Neuronal stem cell (in vitro differentiated cells): ENCODE measurements around the gene SDC1.
"Not testable (repeated sequence)": the region's sequence is repeated elsewhere in the genome, so short reads cannot be mapped to it uniquely, and the experiment has no call there.

Source experiments
- DNase-seq: peaks from one replicate; pipeline ENCODE4 v3.0.0-alpha.2; 2013; ENCODE audit warnings: low spot score
- H2AFZ ChIP-seq: one replicate; pipeline ENCODE4 v1.6.1; 2013; ENCODE audit warnings: mild to moderate bottlenecking, low read length, inconsistent platforms
- H2AK5ac ChIP-seq: 2 replicates; pipeline ENCODE4 v1.6.1; 2013; ENCODE audit warnings: low read depth, mild to moderate bottlenecking, inconsistent platforms, low read length, moderate library complexity, mixed read lengths
- H2BK120ac ChIP-seq: 2 replicates; pipeline ENCODE4 v1.6.1; 2013; ENCODE audit warnings: low read depth, mild to moderate bottlenecking, inconsistent platforms, low read length, moderate library complexity, mixed read lengths
- H2BK12ac ChIP-seq: one replicate; pipeline ENCODE4 v1.6.1; 2013; ENCODE audit warnings: low read length, inconsistent platforms
- H2BK15ac ChIP-seq: 2 replicates; pipeline ENCODE4 v1.6.1; 2013; ENCODE audit warnings: mild to moderate bottlenecking, low read length, inconsistent platforms, mixed read lengths
- H2BK5ac ChIP-seq: one replicate; pipeline ENCODE4 v1.6.1; 2013; ENCODE audit warnings: inconsistent platforms, mild to moderate bottlenecking, low read length, moderate library complexity
- H3K14ac ChIP-seq: one replicate; pipeline ENCODE4 v1.6.1; 2013; ENCODE audit warnings: low read length, inconsistent platforms
- H3K18ac ChIP-seq: 2 replicates; pipeline ENCODE4 v1.6.1; 2013; ENCODE audit warnings: low read length, inconsistent platforms
- H3K23ac ChIP-seq: 2 replicates; pipeline ENCODE4 v1.6.1; 2013; ENCODE audit warnings: low read depth, mild to moderate bottlenecking, mixed read lengths, low read length, inconsistent platforms; ENCODE audit not compliant: poor library complexity
- H3K27ac ChIP-seq: replicated peaks from 3 replicates; pipeline ENCODE4 v1.5.1; 2013; ENCODE audit warnings: low read length, inconsistent platforms
- H3K27me3 ChIP-seq, 3 experiments: 2 replicates each; pipeline ENCODE4 v1.6.1; 2013; ENCODE audit warnings: low read length in 3 of 3, mild to moderate bottlenecking in 2 of 3, inconsistent platforms in 1 of 3, low read depth in 1 of 3, mixed read lengths in 1 of 3, moderate library complexity in 1 of 3; ENCODE audit not compliant: control insufficient read depth in 3 of 3, insufficient read depth in 3 of 3
- H3K36me3 ChIP-seq, 2 donors: replicated peaks in 1 of 2; 2 replicates each; pipeline ENCODE4 v1.6.1; 2013; ENCODE audit warnings: low read length in 2 of 2; ENCODE audit not compliant: control insufficient read depth in 2 of 2, insufficient read depth in 2 of 2
- H3K4ac ChIP-seq: 2 replicates; pipeline ENCODE4 v1.6.1; 2013; ENCODE audit warnings: inconsistent platforms, mild to moderate bottlenecking, low read length, moderate library complexity
- H3K4me1 ChIP-seq, 2 donors: 1 replicate in 1 of 2; 2 replicates in 1 of 2; pipeline ENCODE4 v1.6.1; 2013; ENCODE audit warnings: low read length in 2 of 2, low read depth in 1 of 2; ENCODE audit not compliant: control insufficient read depth in 2 of 2, insufficient read depth in 1 of 2
- H3K4me2 ChIP-seq: one replicate; pipeline ENCODE4 v1.6.1; 2013; ENCODE audit warnings: mild to moderate bottlenecking, low read length, inconsistent platforms; ENCODE audit not compliant: insufficient read depth, poor library complexity, severe bottlenecking
- H3K4me3 ChIP-seq, 2 donors: 2 replicates each; pipeline ENCODE4 v1.5.1; 2013; ENCODE audit warnings: low read length in 2 of 2, mild to moderate bottlenecking in 2 of 2, inconsistent platforms in 1 of 2, moderate library complexity in 1 of 2
- H3K79me1 ChIP-seq: one replicate; pipeline ENCODE4 v1.6.1; 2013; ENCODE audit warnings: low read depth, mild to moderate bottlenecking, inconsistent platforms, low read length, moderate library complexity
- H3K9ac ChIP-seq: one replicate; pipeline ENCODE4 v1.6.1; 2013; ENCODE audit warnings: mild to moderate bottlenecking, low read depth, low read length, inconsistent platforms; ENCODE audit not compliant: poor library complexity
- H3K9me3 ChIP-seq, 2 donors: replicated peaks in 1 of 2; 2 replicates each; pipeline versions ENCODE3 to v1.6.1; 2013; ENCODE audit warnings: low read length in 2 of 2, mild to moderate bottlenecking in 2 of 2, inconsistent platforms in 1 of 2, low read depth in 1 of 2, mixed read lengths in 1 of 2, moderate library complexity in 1 of 2; ENCODE audit not compliant: control insufficient read depth in 2 of 2, insufficient read depth in 1 of 2
- H4K8ac ChIP-seq: one replicate; pipeline ENCODE4 v1.6.1; 2013; ENCODE audit warnings: low read depth, mild to moderate bottlenecking, inconsistent platforms, low read length, moderate library complexity
- H4K91ac ChIP-seq: one replicate; pipeline ENCODE4 v1.6.1; 2013; ENCODE audit warnings: low read length, low read depth, mild to moderate bottlenecking, inconsistent platforms; ENCODE audit not compliant: poor library complexity
- WGBS, 2 donors: extraction: QIAGEN DNeasy Blood & Tissue Kit; methylation state at CpG; one replicate each; pipeline ENCODE4 v1.1.7; 2013; ENCODE audit warnings: missing lambda C conversion rate in 2 of 2, mixed read lengths in 1 of 2; ENCODE audit not compliant: insufficient read length in 2 of 2, insufficient replicate concordance in 1 of 2; ENCODE audit errors: extremely low coverage in 2 of 2; 5-methylcytosine and 5-hydroxymethylcytosine counted together

SDC1 gene

GRCh38 chr2:20196657-20197161, 28.2 kb downstream of the SDC1 start:
- Histone ChIP-seq H3K79me1 (no peaks in the 10 kb centered on the region), H3K27ac (no peak overlapping the region), H4K91ac (no peak overlapping the region), H3K9ac (no peak overlapping the region), H3K9me3 (no peaks in the 10 kb centered on the region), H3K4ac (no peak overlapping the region), H3K4me3 (no peak overlapping the region), H2BK5ac (peak overlapping the region; percentile 48), H3K23ac (no peak overlapping the region), H2BK15ac (peak overlapping the region; percentile 95), H3K36me3 (peaks cover 10 to 12% of the 10 kb centered on the region in 2 donors), H3K27me3 (peaks cover 0 to 7% (median 0%) of the 10 kb centered on the region in 3 experiments), H3K4me1 (peaks cover 4 to 9% of the 10 kb centered on the region in 2 donors), H4K8ac (no peak overlapping the region), H2AFZ (peak overlapping the region; percentile 75), H2AK5ac (peak overlapping the region; percentile 48), H2BK120ac (no peak overlapping the region), H3K18ac (peak overlapping the region; percentile 68), H3K14ac (no peak overlapping the region), H3K4me2 (no peak overlapping the region), H2BK12ac (no peak overlapping the region)
- no peak for DNase-seq
- WGBS, 2 donors = no CpG with 5 or more reads among the region's 16 CpGs

GRCh38 chr2:20196053-20196656, 28.8 kb downstream of the SDC1 start:
- Histone ChIP-seq H3K4me1 (peaks cover 6 to 9% of the 10 kb centered on the region in 2 donors), H3K9ac (no peak overlapping the region), H2BK120ac (no peak overlapping the region), H4K8ac (no peak overlapping the region), H3K27me3 (peaks cover 0 to 7% (median 0%) of the 10 kb centered on the region in 3 experiments), H2BK12ac (no peak overlapping the region), H3K27ac (no peak overlapping the region), H2AK5ac (peak overlapping the region; percentile 48), H4K91ac (peak overlapping the region; percentile 82), H3K79me1 (no peaks in the 10 kb centered on the region), H3K4me2 (no peak overlapping the region), H3K4me3 (no peak overlapping the region), H3K4ac (no peak overlapping the region), H3K18ac (peak overlapping the region; percentile 60), H3K9me3 (no peaks in the 10 kb centered on the region), H2BK15ac (peak overlapping the region; percentile 95), H2BK5ac (peak overlapping the region; percentile 48), H2AFZ (no peak overlapping the region), H3K23ac (peak overlapping the region; percentile 71), H3K14ac (peak overlapping the region; percentile 60), H3K36me3 (peaks cover 5 to 6% of the 10 kb centered on the region in 2 donors)
- DNase-seq = no peak
- no CpG with 5 or more reads among the region's 7 CpGs for WGBS, 2 donors

- DNase-seq = no peak
- H2BK15ac ChIP-seq = peak overlapping the region; percentile 6
- no peak overlapping the region for H3K14ac ChIP-seq
- no peak overlapping the region for H2BK120ac ChIP-seq
- peaks cover 9 to 11% of the 10 kb centered on the region in 2 donors for H3K4me1 ChIP-seq
- no peak overlapping the region for H4K8ac ChIP-seq
- H3K79me1 ChIP-seq = no peaks in the 10 kb centered on the region
- H3K36me3 ChIP-seq = peaks cover 0 to under 1% of the 10 kb centered on the region in 2 donors
- H3K27ac ChIP-seq = no peak overlapping the region
- peaks cover 0 to 7% (median 0%) of the 10 kb centered on the region in 3 experiments for H3K27me3 ChIP-seq
- no peak overlapping the region for H3K18ac ChIP-seq
- H3K4me3 ChIP-seq = no peak overlapping the region
- H2AK5ac ChIP-seq = no peak overlapping the region
- no peak overlapping the region for H3K9ac ChIP-seq
- no peaks in the 10 kb centered on the region for H3K9me3 ChIP-seq
- no CpG with 5 or more reads among the region's 12 CpGs for WGBS, 2 donors
- no peak overlapping the region for H3K4me2 ChIP-seq
- H3K23ac ChIP-seq = no peak overlapping the region
- no peak overlapping the region for H2BK5ac ChIP-seq
- H2BK12ac ChIP-seq = no peak overlapping the region
- H2AFZ ChIP-seq = no peak overlapping the region
- H4K91ac ChIP-seq = no peak overlapping the region
- no peak overlapping the region for H3K4ac ChIP-seq
Measured at GRCh38 chr2:20195431-20196033, 29.4 kb downstream of the SDC1 start.

GRCh38 chr2:20195016-20195411, 29.9 kb downstream of the SDC1 start:
- not testable (repeated sequence) for H3K23ac ChIP-seq, H3K27ac ChIP-seq, H2AK5ac ChIP-seq, H3K9me3 ChIP-seq, H3K9ac ChIP-seq, H3K4me3 ChIP-seq, H3K4ac ChIP-seq, H3K4me2 ChIP-seq, H3K36me3 ChIP-seq, H3K79me1 ChIP-seq, H2BK5ac ChIP-seq, H3K14ac ChIP-seq, H3K18ac ChIP-seq, H4K8ac ChIP-seq, H4K91ac ChIP-seq, H2BK120ac ChIP-seq, H2BK15ac ChIP-seq, H2BK12ac ChIP-seq, DNase-seq, H3K27me3 ChIP-seq
- peaks cover 9 to 14% of the 10 kb centered on the region in 2 donors for H3K4me1 ChIP-seq
- peak overlapping the region; percentile 70 for H2AFZ ChIP-seq
- no CpG with 5 or more reads among the region's 8 CpGs for WGBS, 2 donors
